GM19099 (cell line): ENCODE results near the gene KMT2E.

Experiments
- POLR2A ChIP-seq: IDR thresholded peaks from 3 replicates; pipeline ENCODE4 v1.6.1; 2011; ENCODE audit warnings: low read depth; ENCODE audit not compliant: insufficient read length; ENCODE audit errors: extremely low read depth

Gene KMT2E

GRCh38 chr7:105000927-105001336 lies 13.1 kb upstream of the KMT2E start:
- TF ChIP-seq POLR2A, result no peak

- no peak for TF ChIP-seq POLR2A
Observed at GRCh38 chr7:105001652-105002184, 12.3 kb upstream of the KMT2E start.

- TF ChIP-seq POLR2A, result no peak
Observed at GRCh38 chr7:105003275-105003674, 10.7 kb upstream of the KMT2E start.

- TF ChIP-seq POLR2A, result no peak
Observed at GRCh38 chr7:105003872-105004510, 10.0 kb upstream of the KMT2E start.

GRCh38 chr7:105006367-105007136 lies 7.5 kb upstream of the KMT2E start:
- no peak for TF ChIP-seq POLR2A

GRCh38 chr7:105007298-105007697 lies 6.7 kb upstream of the KMT2E start:
- no peak for TF ChIP-seq POLR2A

GRCh38 chr7:105009667-105010503 lies 4.1 kb upstream of the KMT2E start:
- TF ChIP-seq POLR2A, result no peak

GRCh38 chr7:105010504-105011130 lies 3.4 kb upstream of the KMT2E start:
- TF ChIP-seq POLR2A, result no peak

GRCh38 chr7:105011141-105011830 lies 2.7 kb upstream of the KMT2E start:
- TF ChIP-seq POLR2A, result no peak

- TF ChIP-seq POLR2A, result no peak
Observed at GRCh38 chr7:105011831-105012502, 2.0 kb upstream of the KMT2E start.

- TF ChIP-seq POLR2A, result peak; percentile 77
Observed at GRCh38 chr7:105012503-105013220, 1.3 kb upstream of the KMT2E start.

GRCh38 chr7:105013221-105013815 lies 687 bp upstream of the KMT2E start:
- peak; percentile 96 for TF ChIP-seq POLR2A
